H1 (cell line): Measurements from ENCODE around the gene CD300A. TPM values are rescaled to one million over a fixed set of nuclear protein-coding genes. Genes with fewer than 3 reads are reported as not detected.

Experiments used
- CEBPB ChIP-seq: IDR thresholded peaks from 2 replicates; pipeline ENCODE4 v1.6.1; 2012; ENCODE audit warnings: low read depth, low read length
- CHD1 ChIP-seq: IDR thresholded peaks from 2 replicates; pipeline ENCODE4 v1.6.1; 2012; ENCODE audit warnings: low read depth, low read length, improper control_type of control experiment
- CREB1 ChIP-seq: IDR thresholded peaks from 2 replicates; pipeline ENCODE4 v1.6.1; 2012; ENCODE audit warnings: inconsistent platforms
- EZH2 ChIP-seq: fragments of 200-600 bp; sonication (generic); IDR thresholded peaks from 2 replicates; pipeline ENCODE4 v1.7.1; 2012; ENCODE audit warnings: low read depth, mild to moderate bottlenecking, moderate library complexity, low read length, inconsistent platforms; ENCODE audit not compliant: severe bottlenecking
- HDAC2 ChIP-seq, 2 experiments: fragments of 300-600 bp in 1 of 2; sonication (generic) in 1 of 2; IDR thresholded peaks; 2 replicates each; pipeline ENCODE4 v1.6.1; 2011 to 2012; ENCODE audit warnings: low read depth in 2 of 2, low read length in 2 of 2, mild to moderate bottlenecking in 2 of 2, moderate library complexity in 2 of 2, borderline replicate concordance in 1 of 2, inconsistent platforms in 1 of 2
- MAFK ChIP-seq: IDR thresholded peaks from 2 replicates; pipeline ENCODE4 v1.6.1; 2012; ENCODE audit warnings: low read depth, mild to moderate bottlenecking, improper control_type of control experiment, low read length
- POLR2A ChIP-seq, 2 experiments: IDR thresholded peaks; 1 replicate in 1 of 2; 2 replicates in 1 of 2; pipeline ENCODE4 v1.6.1; 2011; ENCODE audit warnings: low read depth in 2 of 2, low read length in 2 of 2, mild to moderate bottlenecking in 2 of 2; ENCODE audit errors: control extremely low read depth in 1 of 2
- SRF ChIP-seq: IDR thresholded peaks from 2 replicates; pipeline ENCODE4 v1.6.1; 2011; ENCODE audit warnings: mild to moderate bottlenecking, low read depth, low read length, moderate library complexity
- SUZ12 ChIP-seq: fragments of 200-600 bp; sonication (generic); IDR thresholded peaks from 2 replicates; pipeline ENCODE4 v1.6.1; 2012; ENCODE audit warnings: mild to moderate bottlenecking, inconsistent platforms, low read length, moderate library complexity, mixed read lengths
- TAF7 ChIP-seq: optimal IDR thresholded peaks from 2 replicates; pipeline ENCODE3; 2011; ENCODE audit warnings: low read depth, mild to moderate bottlenecking, inconsistent platforms, low read length, moderate library complexity, borderline replicate concordance
- TBP ChIP-seq: IDR thresholded peaks from 2 replicates; pipeline ENCODE4 v1.6.1; 2011; ENCODE audit warnings: low read depth, low read length, improper control_type of control experiment
- polyA plus RNA-seq, 7 experiments: library from polyadenylated mRNA; depleted of rRNA in 3 of 7; stranded (reverse) in 5 of 7; unstranded in 2 of 7; fragments of >200 nt in 5 of 7; fragments of 200-250 nt in 2 of 7; gene quantifications; 1 replicate in 5 of 7; 2 replicates in 1 of 7; 4 replicates in 1 of 7; pipeline versions ENCODE4 v1.2.1 to v1.2.3, GENCODE V29; 2011 to 2013; ENCODE audit warnings: missing spikeins in 2 of 7, mixed read lengths in 2 of 7
- total RNA-seq: library from RNA; stranded (reverse); fragmentation: NEBNext Ultra II Directional; extraction: Animal tissue kit (Norgen Biotek cat#: 25700); gene quantifications from 2 replicates; pipeline ENCODE4 v1.2.1, GENCODE V29; 2021

The CD300A gene
- total and polyA plus RNA-seq, 2 of the 8 experiments (the other 6 are each of a cell fraction or from before 2014, with no cell fraction given), result 0.52 to 1.3 TPM

GRCh38 chr17:74446551-74447500 is 19.6 kb upstream of the CD300A start (continued):
- TF ChIP-seq CEBPB, result no peak
- no peak for TF ChIP-seq CHD1
- no peak for TF ChIP-seq SUZ12
- TF ChIP-seq CREB1, result no peak
- no peak for TF ChIP-seq SRF
- TF ChIP-seq POLR2A (IDR thresholded peaks at IDR 0.05; ENCODE audit: control extremely low read depth in 1 of 2, low read depth in 2 of 2, low read length in 2 of 2), result no peak
- TF ChIP-seq TAF7, result no peak
- TF ChIP-seq MAFK, result no peak
- TF ChIP-seq HDAC2 (IDR thresholded peaks at IDR 0.05; ENCODE audit: borderline replicate concordance in 1 of 2, low read depth in 2 of 2, low read length in 2 of 2), result no peak
- no peak for TF ChIP-seq TBP
- no peak for TF ChIP-seq EZH2
